HG03571 (cell line): ENCODE measurements around the gene MKLN1.
"Not testable (repeated sequence)": the region's sequence is repeated elsewhere in the genome, so short reads cannot be mapped to it uniquely, and the experiment has no call there.

Experiments used
- ATAC-seq: cut with Tn5 transposase; IDR thresholded peaks from one replicate; pipeline ENCODE4 v1.9.1; 2021; ENCODE audit not compliant: unreplicated experiment

Gene MKLN1

DNA sequence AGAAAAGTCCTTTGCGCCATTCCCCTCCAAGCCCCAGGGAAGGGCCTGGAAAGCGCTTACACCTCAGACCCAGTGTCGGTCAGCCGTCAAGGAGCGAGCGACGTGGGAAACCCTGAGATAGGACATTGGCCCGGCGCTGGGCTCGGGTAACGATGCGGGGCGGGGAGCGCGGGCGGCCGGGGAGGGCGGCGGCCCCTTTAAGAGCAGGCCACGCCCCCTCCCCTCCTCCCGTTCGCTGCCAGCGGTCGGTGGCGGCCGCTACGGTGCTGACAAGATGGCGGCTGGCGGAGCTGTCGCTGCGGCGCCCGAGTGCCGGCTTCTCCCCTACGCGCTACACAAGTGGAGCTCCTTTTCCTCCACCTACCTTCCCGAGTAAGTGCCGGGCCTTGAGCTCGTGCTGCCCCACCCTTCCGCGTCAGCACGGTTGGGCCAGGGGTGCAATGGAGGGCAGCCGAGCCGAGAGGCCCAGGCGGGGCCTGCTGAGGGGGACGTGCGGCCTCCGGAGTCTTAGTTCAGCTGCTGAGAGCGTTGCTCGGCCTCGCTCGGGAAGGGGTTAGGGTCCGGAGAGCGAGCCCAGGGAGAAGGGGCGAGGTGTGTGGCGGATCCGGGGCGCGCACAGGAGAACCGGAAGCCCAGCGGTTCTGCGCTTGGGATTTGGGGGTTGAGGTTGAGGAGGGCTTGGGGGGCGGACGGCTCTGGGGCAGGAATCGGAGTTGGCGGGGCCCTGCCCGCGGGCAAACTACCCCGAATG lies at the start of gene MKLN1:
MKLN1 (plus strand) TSS at position 251 of the 751 bp plus-strand sequence; CDS start at position 275, 24 bp downstream.
- peak; percentile 91 for ATAC-seq

DNA sequence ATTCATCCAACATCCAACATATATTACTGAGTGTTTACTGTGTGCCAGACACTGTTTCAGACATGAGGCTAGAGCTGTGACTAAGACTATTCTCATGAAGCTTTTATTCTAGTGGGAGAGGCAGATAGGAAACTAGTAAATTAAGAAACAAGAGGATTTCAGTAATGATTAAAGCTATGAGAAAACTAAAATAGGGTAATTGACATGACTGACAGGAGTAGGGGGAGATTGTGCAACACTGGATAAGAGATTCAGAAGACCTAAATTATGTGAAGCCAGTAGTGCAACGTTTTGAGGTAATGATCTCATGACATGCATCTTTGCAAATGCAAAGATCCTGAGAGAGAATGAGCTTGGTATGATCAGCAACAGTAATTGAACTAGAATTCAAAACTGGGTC lies 48.6 kb upstream of the MKLN1 start:
- no peak for ATAC-seq

DNA sequence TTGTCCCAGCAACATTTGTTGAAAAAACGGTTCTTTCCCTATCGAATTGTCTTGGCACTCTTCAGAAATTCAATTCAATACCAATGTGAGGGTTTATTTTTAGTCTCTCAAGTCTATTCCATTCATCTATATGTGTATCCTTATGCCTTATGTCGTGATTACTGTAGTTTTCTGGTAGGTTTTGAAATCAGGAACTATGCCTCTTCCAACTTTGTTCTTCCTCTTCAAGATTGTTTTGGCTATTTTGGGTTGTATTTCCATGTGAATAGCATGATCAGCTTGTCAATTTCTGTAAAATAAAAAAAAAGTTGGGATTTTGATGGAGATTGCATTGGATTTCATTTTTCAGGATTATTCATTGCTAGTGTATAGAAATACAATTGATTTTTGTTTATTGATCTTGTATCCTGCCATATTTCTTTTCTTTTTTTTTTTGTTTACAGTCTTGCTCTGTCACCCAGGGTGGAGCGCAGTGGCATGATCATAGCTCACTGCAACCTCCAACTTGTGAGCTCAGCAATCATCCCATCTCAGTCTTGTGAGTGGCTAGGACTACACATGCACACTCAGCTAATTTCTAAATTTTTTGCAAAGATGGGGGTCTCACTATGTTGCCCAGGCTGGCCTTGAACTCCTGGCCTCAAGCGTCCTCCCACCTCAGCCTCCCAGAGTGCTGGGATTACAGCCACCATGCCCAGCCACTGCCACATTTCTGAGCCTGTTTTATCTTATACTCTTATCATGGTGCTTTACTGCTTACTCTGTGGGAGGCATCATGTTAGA lies 46.2 kb upstream of the MKLN1 start:
- ATAC-seq = no peak

DNA sequence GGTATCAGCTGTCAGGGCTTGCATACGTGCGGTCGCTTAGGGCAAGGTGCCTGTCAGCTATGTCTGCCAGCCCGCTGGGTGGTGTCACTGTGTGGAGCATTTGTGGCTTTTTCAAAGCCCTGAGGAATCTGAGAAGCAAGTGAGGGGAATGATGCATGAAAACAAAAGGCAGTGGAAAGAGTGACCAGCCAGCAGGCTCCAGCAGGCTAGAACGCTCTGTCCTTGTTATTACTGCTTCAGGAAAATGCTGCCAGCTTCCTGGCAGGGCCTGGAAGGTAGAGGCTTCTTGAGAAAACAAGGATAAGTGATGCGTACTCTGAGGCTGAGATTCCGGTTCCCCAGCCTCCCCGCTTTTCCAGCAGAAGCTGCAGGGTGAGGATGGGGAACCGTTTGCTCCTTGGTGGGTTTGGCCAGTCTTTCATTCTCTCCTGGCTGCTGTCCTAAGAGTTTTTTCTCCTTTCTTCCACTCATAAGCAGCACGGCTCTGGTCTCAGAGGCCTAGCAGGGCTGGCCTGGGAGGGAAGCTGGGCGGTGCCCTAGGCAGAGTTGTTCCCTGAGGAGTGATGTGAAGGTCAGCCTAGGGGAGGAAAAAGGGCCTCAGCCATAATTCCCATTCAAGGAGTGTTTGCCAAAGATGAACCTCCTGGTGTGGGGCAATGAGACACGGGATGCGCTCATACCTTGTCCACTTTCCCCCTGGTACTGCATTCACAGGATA lies 42.8 kb upstream of the MKLN1 start:
- ATAC-seq = no peak

DNA sequence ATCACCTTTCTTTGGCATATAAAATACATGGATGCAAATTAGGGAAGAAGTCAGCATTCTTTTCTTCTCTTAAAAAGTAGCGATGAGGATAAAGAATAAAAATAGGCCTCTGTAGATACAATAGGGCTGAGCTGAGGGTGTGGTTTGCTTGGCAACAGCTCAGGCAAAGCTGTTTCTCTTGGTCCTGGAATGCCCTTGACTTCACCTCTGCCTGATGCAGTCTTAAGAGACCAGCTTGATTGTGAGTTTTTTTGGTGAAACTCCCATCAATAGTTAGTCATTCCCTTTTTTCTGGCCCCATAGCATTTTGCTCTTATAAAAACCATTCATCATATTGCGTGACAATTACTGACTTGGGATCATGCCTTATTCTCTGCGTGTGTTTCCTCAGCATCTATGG lies 42.1 kb upstream of the MKLN1 start:
- ATAC-seq = no peak

DNA sequence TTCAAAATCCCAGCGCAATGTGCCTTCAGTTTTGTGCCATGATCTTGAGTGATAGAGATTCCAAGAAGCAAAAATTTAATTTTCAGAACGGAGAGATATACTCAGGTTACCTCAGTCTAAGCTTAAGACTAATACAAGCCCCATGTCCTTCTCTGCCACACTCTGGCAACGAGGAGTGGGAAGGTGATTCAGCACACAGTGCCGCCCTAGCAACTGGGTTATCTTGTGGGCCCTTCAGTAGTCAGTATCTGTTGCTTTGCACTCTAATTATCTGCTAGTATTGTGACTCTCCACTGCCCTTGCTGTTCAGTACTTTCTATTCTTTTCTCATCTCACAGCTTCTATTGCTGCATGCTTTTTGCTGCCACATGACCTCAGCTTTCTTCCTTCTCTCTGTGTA lies 39.2 kb upstream of the MKLN1 start:
- no peak for ATAC-seq

DNA sequence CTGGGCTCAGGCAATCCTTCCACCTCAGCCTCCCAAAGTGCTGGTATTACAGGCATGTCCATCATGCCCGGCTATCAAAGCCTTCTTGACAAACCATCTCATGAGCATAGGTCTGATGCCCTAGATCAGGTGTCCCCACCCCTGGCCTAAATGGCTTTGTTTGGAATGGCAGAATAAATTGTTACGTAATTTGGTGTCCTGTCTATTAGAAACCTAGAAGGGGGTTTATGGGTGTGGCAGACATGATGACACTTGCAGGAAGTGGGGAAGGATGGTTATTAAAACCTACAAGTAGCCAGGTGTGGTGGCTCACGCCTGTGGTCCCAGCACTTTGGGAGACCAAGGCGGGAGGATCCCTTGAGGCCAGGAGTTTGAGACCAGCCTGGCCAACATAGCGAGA lies 38.6 kb upstream of the MKLN1 start:
- ATAC-seq = no peak

DNA sequence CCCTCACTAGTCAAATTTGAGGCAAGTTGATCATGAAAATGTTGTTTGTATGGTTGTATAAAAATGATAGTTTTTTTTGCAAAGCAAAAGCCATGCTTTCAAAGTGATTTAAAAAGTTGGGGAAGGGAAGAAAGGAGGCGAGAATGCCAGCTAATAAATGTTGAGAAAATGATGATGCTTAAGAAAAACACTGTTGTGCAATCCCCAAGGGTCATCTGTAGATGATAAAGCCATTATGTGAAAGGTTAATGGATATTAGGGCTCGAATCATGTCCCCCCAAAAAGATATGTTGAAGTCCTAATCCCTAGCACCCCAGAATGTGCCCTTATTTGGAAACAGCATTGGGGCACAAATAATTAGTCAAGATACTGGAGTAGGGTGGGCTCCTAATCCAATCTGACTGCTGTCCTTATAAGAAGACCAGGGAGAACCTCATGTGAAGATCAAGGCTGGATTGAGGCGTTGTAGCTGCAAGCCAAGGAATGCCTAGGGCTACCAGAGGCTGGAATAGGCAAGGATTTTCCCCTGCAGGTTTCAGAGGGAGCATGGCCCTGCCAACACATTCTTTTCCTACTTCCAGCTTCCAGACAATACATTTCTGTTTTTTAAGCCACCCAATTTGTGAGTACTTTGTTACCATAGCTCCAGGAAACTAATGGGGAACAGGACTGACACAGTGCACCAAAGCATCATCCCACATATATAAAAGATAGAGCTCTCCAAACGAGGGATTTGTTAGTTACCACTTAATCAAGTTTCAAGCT lies 35.4 kb upstream of the MKLN1 start:
- no peak for ATAC-seq

DNA sequence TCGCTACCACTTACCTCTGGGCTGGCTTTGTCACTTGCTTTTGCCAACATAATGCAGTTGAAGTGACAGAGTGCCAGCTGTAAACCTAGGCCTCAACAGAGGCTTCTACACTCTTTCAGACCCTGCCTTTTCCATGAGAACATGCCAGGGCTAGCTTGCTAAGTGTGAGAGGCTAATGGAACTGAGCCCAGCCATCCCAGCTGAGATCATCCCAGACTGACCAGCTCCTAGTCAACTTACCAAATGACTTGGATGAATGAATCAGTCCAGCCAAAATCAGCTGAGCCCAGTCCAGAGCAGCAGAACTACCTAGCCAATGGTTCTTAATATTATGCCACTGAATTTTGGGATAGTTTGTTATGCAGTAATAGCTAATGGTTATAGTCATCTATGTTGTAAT lies 34.7 kb upstream of the MKLN1 start:
- no peak for ATAC-seq

- no peak for ATAC-seq
These were observed 33.1 kb upstream of the MKLN1 start for GRCh38 chr7:131294553-131294952.

DNA sequence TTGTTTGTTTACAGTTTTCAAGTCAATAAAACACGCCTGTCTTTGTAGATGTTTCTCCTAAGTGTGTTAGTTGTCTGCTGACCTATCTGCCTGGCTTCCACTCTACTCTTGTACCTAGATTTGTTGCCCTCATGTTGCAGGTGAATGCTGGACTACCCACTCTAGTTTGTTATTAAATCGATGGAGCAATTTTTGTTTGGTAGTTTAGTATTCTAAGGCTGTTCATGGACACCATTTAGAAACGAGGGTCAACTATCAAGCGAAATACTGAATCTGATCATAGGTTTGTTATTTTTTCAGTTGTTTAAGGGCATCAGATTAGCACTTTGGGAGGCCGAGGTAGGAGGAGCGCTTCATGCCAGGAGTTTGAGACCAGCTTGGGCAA lies 29.1 kb upstream of the MKLN1 start:
- no peak for ATAC-seq

DNA sequence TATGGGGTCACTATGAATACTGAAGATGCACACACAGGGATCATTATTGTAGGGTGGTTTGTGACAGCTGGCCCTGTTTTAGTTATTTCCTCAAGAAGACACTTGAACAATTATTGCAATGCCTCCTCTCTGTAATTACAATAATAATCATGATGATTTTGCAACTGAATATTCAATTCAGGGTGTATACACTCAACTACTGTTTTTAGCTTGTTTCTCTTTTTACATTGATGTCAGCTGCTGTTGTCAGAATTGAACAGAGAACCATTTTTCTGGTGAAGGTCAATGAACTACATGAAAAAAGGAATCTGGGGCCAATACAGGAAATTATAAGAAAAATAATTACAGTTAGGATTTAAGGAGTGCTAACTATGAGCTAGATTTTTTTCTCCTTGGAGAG lies 28.6 kb upstream of the MKLN1 start:
- ATAC-seq = no peak

DNA sequence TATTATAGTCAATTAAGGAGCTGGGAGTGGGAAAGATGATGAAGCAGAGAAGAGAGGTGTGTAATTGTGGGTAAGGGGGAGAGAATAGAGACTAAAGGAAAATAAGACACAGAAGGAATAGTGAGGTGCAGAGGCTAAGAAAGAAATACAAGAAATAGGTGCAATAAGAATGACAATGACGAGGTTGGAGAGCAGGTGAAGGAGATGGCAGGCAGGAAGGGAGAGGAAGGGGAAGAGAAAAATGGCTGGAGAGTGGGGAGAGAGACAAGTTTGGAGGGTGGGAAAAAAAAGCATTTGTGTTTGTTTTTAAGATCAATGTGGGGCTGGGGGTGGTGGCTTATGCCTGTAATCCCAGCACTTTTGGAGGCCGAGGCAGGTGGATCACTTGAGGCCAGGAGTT lies 27.6 kb upstream of the MKLN1 start:
- no peak for ATAC-seq

DNA sequence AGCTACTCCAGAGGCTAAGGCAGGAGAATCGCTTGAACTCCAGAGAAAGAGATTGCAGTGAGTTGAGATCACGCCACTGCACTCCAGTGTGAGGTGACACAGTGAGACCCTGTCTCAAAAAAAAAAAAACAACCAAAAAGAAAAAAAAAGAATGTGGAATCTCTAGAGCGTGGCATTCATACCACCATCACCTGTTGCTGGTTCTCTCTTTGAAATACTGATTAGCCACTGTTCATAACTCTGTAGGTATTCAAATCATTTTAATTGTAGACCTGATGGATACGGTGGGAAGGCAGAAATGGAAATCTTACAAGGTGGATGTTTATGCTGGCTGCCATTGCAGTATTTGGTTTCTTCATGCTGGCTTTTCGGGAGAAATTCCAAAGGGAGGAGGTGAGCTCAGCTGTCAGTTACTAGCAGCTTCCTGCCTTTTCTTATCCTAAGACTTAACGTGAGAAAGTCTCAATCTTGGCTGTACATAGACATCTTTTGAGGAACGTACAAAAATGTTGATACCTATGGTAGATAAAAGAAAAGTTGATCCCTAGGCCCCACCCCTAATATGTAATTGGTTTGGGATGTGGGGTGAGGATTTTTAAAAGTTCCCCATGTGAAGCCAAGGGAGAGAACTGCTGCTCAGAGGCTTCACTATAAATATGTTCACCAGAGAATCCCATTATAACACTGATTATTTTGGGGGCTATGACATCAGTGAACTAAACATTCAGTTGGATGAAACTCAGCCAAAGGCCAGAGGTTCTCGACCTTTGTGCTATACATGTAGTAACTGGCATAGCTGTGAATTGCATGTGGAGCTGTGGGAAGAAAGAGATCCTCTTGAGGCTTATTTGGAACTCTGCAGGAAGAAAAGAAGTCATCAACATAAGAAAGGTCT lies 26.9 kb upstream of the MKLN1 start:
- no peak for ATAC-seq

GRCh38 chr7:131302446-131302845 lies 25.2 kb upstream of the MKLN1 start:
- ATAC-seq = no peak

DNA sequence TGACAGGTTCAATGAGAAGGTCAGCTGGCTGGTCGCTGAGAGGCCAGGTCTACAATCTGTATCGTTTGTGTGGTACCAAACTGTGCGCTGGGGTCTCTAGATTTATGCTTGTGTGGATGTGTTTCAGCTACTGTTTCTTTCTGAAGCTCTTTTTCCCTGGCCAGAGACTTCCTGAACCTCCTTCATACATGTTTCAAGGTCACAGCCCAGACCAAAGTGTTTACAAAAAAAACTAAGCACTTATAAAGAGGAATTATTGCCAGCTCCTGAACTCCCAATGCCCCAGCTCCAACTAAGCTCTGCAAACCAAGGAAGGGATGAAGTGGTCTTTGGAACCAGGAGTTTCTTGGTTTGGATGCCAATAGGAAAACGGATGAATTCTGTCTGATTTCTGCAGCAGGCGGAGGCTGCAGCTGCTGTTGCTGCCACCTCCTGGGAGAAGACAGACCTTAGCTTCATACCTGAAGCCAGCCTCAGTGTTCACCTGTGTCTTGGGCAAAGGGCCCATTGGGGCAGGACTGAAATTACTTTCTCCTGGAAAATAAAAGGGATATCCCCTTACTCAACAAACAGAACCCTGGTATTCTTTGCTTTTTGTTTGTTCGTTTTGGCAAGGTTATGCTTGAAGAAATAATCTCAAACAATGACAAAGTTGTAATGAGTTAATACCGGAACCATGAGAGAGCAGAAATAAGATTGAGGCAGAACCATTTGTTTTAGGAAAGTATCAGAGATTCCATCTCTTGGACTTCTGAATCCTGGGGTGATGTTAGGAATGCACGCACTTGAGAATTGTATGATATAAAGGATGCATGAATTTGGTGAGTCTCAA lies 24.6 kb upstream of the MKLN1 start:
- no peak for ATAC-seq

DNA sequence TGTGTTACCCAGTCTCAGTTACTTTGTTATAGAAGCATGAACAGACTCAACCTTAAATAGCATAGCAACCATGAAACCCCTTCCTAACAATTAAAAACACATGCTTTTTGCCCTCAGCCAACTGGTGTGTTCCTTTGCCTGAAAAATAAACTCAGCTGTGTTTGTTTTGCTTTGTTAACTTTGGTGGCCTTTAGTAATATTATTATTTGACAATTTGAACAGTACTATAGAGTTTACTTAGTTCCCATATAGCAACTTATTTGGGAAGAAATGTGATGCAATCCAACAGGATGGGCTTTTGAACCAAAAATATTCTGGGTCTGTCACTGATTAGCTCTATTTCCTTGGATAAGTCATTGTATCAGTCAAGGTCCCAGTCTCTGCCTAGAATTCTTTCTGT lies 22.5 kb upstream of the MKLN1 start:
- ATAC-seq = no peak

- ATAC-seq = not testable (repeated sequence)
These were observed 21.6 kb upstream of the MKLN1 start for GRCh38 chr7:131306041-131306440.

DNA sequence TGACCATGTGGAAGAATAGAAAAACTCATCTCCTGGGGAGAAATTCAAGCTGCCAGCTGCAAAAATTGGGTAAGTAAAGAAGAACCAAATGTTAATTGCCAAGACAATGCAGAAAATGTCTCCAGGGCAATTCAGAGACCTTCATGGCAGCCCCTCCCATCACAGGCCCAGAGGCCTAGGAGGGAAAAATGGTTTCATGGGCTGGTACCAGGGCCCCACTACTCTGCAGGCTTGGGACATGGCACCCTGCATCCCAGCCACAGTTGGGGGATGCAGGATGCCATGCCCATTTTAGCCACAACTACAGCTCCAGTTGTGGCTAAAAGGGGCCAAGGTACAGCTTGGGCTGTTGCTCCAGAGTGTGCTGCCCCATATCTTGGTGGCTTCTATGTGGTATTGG lies 20.9 kb upstream of the MKLN1 start:
- no peak for ATAC-seq
